HG02870 (cell line): ENCODE measurements around the gene OR4F6.
"Not testable (repeated sequence)": the region's sequence is repeated elsewhere in the genome, so short reads cannot be mapped to it uniquely, and the experiment has no call there.

ENCODE experiments used
- ATAC-seq: cut with Tn5 transposase; IDR thresholded peaks from one replicate; pipeline ENCODE4 v1.9.1; 2021; ENCODE audit warnings: mild to moderate bottlenecking, moderate library complexity; ENCODE audit not compliant: unreplicated experiment

The OR4F6 gene

DNA sequence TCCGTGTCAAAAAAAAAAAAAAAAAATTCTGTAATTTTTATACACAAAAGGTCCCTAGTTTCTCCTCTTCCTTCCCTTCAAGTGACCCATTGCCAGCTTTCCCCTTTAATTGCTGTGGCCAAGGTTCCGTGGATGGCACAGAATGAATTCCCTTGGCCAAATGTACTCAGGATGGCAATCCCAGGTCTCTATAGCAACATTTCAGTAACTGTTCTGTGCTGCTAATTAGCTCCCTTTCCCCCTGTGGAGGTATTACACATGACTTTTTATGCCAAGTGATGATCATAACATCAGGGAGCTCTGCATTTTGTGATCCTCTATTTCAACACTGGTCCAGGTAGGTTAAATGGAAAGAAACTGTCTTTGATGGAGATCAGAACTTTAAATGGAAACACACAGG is at the start of gene OR4F6:
OR4F6 (plus strand) TSS at position 301 of the 400 bp plus-strand sequence. CDS start 2,211 bp downstream, outside the sequence.
- ATAC-seq: no peak

DNA sequence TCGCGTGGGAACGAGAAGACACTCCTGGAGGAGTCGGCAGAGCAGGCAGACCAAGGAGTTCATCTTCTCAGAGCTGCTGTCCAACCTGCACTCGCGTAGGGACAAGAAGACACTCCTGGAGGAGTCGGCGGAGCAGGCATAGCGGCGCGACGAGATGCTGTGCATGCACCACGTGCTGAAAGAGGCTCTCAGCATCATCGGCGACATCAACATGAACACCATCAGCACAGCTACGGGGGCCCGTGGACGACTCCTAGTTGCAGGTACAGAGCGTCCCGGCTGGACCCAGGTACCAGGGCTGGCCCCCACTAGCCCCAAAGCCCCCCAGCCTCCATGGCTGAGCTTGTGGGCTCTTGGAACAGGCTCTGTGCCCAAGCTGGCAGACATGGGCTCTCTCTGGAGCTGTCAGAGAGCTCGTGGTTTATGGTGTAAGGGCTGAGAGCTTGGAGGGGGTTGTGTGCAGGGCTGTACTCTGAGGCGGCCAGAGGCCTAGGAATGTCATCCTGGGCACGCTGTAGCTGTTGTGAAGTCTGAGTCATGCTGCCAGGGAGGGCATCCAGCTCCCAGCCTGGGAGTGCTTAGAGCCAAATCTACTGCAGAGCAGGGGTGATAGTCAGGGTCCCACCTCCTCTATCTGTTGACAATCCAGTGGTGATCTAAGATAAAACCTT is 38.5 kb upstream of the OR4F6 start:
- ATAC-seq: not testable (repeated sequence)

DNA sequence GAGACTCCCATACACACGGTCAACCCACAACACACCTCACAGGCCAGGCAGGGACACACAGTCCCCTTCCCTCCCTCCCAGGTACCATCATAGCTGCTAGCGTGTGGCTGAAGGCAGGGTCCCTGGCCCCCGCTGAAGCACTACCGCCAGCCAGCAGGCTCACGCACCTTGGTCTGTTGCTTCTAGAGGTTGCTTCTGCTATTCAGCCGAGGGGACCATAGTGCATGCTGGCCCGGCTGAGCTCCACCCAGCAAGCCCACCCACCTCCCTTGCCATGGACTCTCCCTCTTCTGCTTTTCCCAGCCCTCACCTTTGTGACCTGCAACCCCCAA is 38.0 kb upstream of the OR4F6 start:
- not testable (repeated sequence) for ATAC-seq

DNA sequence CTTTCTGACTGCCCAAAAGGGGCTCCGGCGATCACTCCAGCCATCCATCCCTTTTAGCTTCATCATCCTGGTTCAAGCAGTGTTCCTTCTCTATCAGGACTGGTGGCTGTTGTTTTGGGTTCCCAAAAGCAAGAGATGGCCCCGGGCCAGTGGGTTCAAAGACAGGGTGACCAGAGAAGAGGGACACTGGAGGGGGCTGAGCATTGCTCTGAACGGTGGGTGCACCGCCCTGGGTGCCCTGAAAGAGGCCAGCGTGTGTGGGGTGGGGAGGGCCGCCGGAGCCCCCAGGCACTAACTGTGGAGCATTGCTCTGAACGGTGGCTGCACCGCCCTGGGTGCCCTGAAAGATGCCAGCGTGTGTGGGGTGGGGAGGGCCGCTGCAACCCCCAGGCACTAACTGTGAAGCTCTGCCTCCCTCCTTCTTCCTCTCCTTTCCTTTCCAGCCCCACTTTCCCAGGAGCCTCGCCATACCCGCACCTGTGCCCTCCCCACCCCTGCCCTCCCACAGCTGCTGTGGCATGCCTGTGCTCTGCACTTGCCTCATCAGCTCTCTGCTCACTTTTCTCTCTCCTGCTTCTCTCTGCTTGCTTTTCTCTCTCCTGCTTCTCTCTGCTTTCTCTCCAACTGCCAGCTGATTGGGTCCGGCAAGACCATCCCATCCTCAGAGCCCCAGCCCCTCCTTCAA is 37.4 kb upstream of the OR4F6 start:
- ATAC-seq: no peak

- not testable (repeated sequence) for ATAC-seq
Observed at GRCh38 chr15:101767083-101767640, 36.1 kb upstream of the OR4F6 start.

GRCh38 chr15:101772921-101773320 is 30.4 kb upstream of the OR4F6 start:
- no peak for ATAC-seq

DNA sequence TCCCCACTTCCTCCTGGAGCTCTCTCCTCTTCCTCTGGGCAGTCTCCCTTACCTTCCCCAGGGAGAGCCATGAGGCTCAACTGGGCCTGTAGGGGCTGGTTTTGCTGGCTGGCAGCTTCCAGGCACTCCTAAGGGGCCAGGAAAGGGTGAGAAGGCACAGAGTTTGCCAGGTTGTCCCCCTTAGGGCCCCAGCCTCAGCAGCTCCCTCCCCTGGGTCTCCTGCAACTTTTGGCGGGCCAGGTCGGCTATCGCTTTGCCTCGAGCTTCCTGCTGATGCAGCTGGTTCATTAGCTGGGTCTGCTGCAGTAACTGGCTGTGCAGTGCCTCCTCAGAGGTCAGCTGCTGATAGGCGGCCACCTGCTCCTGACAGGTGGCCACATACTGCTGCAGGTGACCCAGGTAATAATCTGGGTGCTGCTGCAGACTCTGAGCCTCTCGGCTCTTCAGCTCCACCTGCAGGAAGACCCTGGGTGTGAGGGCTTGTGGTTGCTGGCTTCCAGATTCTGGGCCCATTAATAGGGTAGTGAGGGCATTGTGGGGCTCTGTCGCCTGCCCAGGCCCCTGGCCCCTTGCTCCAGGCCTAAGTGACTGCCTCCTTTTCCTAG is 29.7 kb upstream of the OR4F6 start:
- no peak for ATAC-seq

- no peak for ATAC-seq
Observed at GRCh38 chr15:101775136-101775535, 28.2 kb upstream of the OR4F6 start.

GRCh38 chr15:101778576-101778975 is 24.7 kb upstream of the OR4F6 start:
- not testable (repeated sequence) for ATAC-seq

- ATAC-seq: not testable (repeated sequence)
Observed at GRCh38 chr15:101780225-101780624, 23.1 kb upstream of the OR4F6 start.

GRCh38 chr15:101781928-101782327 is 21.4 kb upstream of the OR4F6 start:
- no peak for ATAC-seq

DNA sequence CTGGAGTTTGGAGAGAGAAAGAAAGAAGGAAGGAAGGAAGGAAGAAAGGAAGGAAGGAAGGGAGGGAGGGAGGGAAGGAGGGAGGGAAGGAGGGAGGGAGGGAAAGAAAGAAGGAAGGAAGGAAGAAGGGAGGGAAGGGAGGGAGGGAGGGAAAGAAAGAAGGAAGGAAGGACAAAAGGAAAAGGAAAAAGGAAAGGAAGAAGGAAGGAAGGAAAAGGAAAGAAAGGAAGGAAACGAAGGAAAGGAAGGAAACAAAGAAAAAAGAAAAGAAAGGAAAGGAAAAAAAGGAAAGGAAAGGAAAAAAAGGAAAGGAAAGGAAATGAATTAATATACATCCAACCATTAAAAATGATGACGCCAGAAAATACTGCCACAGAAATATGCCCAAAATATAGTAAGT is 18.7 kb upstream of the OR4F6 start:
- ATAC-seq: no peak

- ATAC-seq: peak; percentile 79
Observed at GRCh38 chr15:101786422-101786821, 16.9 kb upstream of the OR4F6 start.

GRCh38 chr15:101788001-101788400 is 15.3 kb upstream of the OR4F6 start:
- not testable (repeated sequence) for ATAC-seq

DNA sequence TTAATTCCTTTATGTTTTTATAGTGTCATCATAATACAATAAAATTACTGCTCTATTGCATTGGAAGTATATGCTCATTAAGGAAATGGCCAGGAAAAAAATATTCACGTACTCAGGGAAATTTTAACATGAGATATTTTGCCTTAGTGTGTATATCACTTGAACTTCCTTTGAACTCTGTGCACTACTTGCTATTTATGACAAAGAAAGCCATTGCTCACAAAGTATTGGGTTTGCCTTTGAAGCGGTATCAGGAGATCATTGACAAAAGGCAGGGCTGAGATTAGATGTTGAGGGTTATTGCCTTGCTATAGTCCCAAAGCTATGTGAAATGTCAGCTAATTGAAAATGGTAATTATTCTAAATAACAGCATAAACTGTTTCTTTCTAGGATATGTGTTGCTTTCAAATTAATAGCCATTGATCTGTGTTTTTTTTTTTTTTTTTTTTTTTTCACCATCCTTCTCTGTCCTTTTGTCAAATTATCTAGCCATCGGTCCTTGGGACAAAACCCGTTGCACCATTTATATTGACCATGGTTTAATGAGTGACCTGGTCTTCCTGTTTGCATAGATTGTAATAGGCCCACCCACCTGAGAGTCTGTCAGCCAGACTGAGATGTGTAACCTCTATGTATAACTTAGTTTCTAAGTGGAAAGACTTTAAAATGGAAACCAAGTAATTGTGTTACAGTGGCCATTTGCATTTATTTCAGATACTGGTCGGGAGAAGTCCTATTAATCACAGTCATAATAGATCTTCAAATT is 14.6 kb upstream of the OR4F6 start:
- not testable (repeated sequence) for ATAC-seq

GRCh38 chr15:101790748-101791147 is 12.6 kb upstream of the OR4F6 start:
- not testable (repeated sequence) for ATAC-seq

DNA sequence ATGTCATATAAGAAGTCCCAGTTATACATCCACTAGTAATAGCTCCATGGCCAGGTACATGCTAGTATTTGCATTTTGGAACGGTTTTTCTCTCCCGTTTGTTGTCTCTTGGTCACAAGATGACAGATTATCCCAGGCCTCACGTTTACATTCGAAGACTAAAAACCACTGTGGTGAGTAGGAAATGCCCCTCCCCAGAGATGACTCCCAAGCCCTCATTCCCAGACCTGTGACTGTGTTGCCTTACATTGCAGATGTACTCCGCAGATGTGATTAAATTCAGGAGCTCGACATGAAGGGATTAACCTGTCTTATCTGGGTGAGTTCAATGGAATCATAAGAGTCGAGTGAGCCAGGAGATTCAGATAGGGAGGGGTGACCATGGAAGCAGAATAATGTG is 9.3 kb upstream of the OR4F6 start:
- not testable (repeated sequence) for ATAC-seq

- no peak for ATAC-seq
Observed at GRCh38 chr15:101795455-101795854, 7.9 kb upstream of the OR4F6 start.

GRCh38 chr15:101799665-101800064 is 3.6 kb upstream of the OR4F6 start:
- no peak for ATAC-seq

DNA sequence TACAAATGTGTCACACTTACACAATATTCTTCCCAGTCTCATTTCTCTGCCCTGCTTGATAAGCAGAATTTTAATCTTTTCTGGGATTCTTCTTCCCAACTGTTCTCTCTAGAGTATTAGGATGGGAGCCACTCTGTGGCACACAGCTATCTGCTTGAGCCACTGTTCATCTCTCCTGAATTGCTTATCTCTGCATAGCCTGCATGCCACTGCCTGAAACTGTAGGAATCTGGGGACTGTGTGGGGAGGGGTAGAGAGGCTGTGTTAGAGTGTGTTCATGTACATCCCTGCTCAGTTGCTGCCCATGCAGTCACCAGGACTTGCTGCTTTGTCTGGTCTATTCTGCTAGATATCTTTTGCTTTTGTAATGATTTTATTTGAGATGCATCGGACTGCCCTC is 2.3 kb upstream of the OR4F6 start:
- ATAC-seq: no peak

- ATAC-seq: no peak
Observed at GRCh38 chr15:101803676-101804075, 367 bp downstream of the OR4F6 start.
